ENCODE results near the gene GRIP2. TPM values are rescaled to one million over a fixed set of nuclear protein-coding genes. Genes with fewer than 3 reads are reported as not detected.

GRIP2 gene
- total RNA-seq, 6 donors from 2014 or later: 0.33 to 1.0 (median 0.59) TPM

DNA sequence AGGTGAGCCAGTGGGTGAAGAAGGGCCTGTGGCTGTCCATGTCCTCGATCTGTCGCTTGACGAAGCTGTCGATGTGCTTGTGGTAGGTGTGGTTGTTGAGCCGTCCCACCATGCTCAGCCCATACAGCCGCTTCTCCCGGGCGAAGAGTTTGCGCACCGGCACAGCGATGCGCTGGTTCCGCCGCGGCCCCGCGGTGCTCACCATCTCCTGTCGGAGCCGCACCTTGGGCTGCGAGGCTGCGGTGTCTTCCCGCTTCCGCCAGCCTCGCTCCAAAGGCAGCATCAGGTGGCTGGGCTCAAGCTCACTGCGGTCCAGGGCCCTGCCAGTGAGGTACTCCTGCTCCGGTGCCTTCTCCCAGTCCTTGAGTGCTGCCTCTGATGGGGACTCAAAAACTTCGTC lies 34.0 kb upstream of the GRIP2 start:
- TF ChIP-seq EP300 (IDR thresholded peaks at IDR 0.05): no peak
- TF ChIP-seq, protein P1, sequence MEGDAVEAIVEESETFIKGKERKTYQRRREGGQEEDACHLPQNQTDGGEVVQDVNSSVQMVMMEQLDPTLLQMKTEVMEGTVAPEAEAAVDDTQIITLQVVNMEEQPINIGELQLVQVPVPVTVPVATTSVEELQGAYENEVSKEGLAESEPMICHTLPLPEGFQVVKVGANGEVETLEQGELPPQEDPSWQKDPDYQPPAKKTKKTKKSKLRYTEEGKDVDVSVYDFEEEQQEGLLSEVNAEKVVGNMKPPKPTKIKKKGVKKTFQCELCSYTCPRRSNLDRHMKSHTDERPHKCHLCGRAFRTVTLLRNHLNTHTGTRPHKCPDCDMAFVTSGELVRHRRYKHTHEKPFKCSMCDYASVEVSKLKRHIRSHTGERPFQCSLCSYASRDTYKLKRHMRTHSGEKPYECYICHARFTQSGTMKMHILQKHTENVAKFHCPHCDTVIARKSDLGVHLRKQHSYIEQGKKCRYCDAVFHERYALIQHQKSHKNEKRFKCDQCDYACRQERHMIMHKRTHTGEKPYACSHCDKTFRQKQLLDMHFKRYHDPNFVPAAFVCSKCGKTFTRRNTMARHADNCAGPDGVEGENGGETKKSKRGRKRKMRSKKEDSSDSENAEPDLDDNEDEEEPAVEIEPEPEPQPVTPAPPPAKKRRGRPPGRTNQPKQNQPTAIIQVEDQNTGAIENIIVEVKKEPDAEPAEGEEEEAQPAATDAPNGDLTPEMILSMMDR (IDR thresholded peaks at IDR 0.05): no peak
- no peak for TF ChIP-seq POLR2AphosphoS5 (IDR thresholded peaks at IDR 0.05)
- no peak for TF ChIP-seq POLR2A (IDR thresholded peaks at IDR 0.05)
- Histone ChIP-seq H3K27me3 (no peaks in the 10 kb centered on the region), H3K36me3 (no peaks in the 10 kb centered on the region), H3K9me3 (no peaks in the 10 kb centered on the region), H3K4me3 (no peak overlapping the region), H3K27ac (no peak overlapping the region), H3K4me1 (no peaks in the 10 kb centered on the region)
- no peak for DNase-seq
- ATAC-seq (ENCODE audit: low FRiP score in 2 of 2): no peak
- 83 to 87% methylated on average over 18 to 27 of the region's 27 CpGs for WGBS, 2 donors

DNA sequence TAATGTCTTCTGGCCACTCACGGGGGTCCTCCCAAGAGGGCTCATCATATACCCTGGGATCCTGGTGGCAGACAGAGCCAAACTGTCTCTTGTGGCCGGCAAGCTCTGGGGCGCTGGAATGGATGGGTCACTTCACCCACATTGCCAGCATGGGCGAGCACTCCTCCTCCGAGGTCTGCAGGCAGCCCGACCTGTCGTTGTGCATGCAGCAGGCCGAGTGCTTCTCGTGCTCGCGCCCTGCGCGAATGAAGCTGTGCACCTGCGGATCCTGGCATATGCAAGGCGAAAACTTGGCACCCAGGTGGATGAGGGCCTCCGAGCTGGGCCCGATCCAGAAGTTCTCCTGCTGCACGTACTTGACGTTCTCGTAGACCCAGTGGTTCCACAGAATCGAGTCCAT lies 33.6 kb upstream of the GRIP2 start:
- Histone ChIP-seq H3K4me3 (no peak overlapping the region), H3K27me3 (no peaks in the 10 kb centered on the region), H3K4me1 (no peaks in the 10 kb centered on the region), H3K36me3 (no peaks in the 10 kb centered on the region), H3K9me3 (no peaks in the 10 kb centered on the region), H3K27ac (no peak overlapping the region)
- 85 to 90% methylated on average over 4 to 19 of the region's 21 CpGs for WGBS, 2 donors
- TF ChIP-seq POLR2A (IDR thresholded peaks at IDR 0.05): no peak
- no peak for TF ChIP-seq POLR2AphosphoS5 (IDR thresholded peaks at IDR 0.05)
- TF ChIP-seq, protein P1 (IDR thresholded peaks at IDR 0.05): no peak
- TF ChIP-seq EP300 (IDR thresholded peaks at IDR 0.05): no peak
- no peak for DNase-seq
- no peak for ATAC-seq (ENCODE audit: low FRiP score in 2 of 2)

DNA sequence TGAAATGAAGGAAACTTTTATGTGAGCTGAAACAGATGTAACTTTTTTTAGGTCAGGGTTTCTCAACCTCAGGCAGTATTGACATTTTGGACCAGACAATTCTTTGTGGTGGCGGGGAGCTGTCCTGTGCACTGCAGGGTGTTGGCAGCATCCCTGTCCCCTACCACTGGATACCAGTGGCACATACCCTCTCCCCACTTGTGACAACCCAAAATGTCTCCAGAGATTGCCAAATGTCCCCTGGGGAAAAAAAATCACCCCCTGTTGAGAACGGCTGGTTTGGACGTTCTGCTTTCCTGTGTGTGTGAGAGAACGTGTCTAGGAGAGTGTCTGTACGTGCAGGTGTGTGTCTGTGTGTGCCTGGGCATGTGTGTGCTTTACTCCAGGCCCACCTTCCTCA lies 30.7 kb upstream of the GRIP2 start:
- Histone ChIP-seq H3K27ac (peak overlapping the region in 3 of 4 donors; percentile 18 to 60 (median 30)), H3K4me1 (no peaks in the 10 kb centered on the region)
- 53 to 64% methylated on average over 5 of the region's 5 CpGs for WGBS, 2 donors

DNA sequence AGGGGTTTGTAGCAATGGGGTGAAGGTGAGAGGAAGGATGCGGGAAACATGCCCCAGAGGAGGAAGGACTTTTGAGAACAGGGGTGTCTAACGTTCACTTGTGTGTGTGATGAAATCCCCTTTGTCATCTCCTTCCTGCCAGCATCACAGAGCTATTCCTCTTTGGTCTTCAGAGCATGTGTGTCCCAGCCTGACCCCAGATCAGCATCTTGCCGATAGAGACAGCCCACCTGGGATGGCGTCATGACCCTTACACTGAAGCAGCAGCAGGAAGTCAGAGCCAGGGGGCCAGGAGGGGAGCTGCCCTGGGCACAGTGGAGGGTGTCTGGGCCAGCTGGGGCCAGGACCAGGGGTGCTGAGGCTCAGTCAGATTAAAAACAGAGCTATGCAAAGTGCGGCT lies 29.9 kb upstream of the GRIP2 start:
- 24 to 28% methylated on average over 5 of the region's 5 CpGs for WGBS, 2 donors
- no peak for DNase-seq
- no peak overlapping the region for H3K4me3 ChIP-seq
- H3K27ac ChIP-seq: peak overlapping the region in 3 of 4 donors; percentile 53 to 60 (median 53)
- TF ChIP-seq POLR2A (IDR thresholded peaks at IDR 0.05) (no peak), EP300 (IDR thresholded peaks at IDR 0.05) (no peak), POLR2AphosphoS5 (IDR thresholded peaks at IDR 0.05) (no peak)
- TF ChIP-seq, protein P1 (IDR thresholded peaks at IDR 0.05): no peak
- H3K36me3 ChIP-seq: no peaks in the 10 kb centered on the region
- no peaks in the 10 kb centered on the region for H3K27me3 ChIP-seq
- no peaks in the 10 kb centered on the region for H3K9me3 ChIP-seq
- H3K4me1 ChIP-seq: no peaks in the 10 kb centered on the region
- ATAC-seq (ENCODE audit: low FRiP score in 2 of 2): no peak

More for the DNA sequence above, 30.7 kb upstream of the GRIP2 start:
- no peak for DNase-seq
- H3K36me3 ChIP-seq: no peaks in the 10 kb centered on the region
- H3K9me3 ChIP-seq: no peaks in the 10 kb centered on the region
- H3K27me3 ChIP-seq: no peaks in the 10 kb centered on the region
- ATAC-seq (ENCODE audit: low FRiP score in 2 of 2): no peak
- TF ChIP-seq, protein P1 (IDR thresholded peaks at IDR 0.05): no peak
- no peak for TF ChIP-seq POLR2AphosphoS5 (IDR thresholded peaks at IDR 0.05)
- TF ChIP-seq POLR2A (IDR thresholded peaks at IDR 0.05): no peak
- no peak for TF ChIP-seq EP300 (IDR thresholded peaks at IDR 0.05)
- no peak overlapping the region for H3K4me3 ChIP-seq

DNA sequence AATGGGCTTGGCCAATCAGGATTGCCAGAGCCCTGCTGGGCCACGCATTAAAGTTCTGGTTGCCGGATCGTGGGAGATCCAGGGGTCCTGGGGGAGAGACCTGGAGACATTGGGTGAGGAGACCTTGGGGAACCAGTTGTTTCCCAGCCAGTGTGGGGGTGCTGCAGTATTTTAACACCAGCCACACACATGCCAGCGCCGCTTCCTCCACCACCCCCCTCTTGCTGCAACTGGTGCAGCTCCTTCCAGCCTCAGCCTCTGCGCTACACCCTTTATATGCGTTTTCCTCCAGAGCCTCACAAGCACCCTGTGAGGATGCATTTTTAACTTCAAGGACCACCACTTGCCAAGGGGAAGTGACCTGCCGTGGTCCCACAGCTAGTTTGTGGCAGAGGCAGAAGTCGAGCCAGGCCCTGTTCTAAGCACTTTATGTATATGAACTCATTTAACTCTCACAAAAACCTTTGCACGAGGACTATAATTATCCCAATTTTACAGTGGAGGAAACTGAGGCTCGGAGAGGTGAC lies 29.4 kb upstream of the GRIP2 start:
- no peak overlapping the region for H3K4me3 ChIP-seq
- DNase-seq (no peak), ATAC-seq (ENCODE audit: low FRiP score in 2 of 2) (no peak)
- 64% methylated on average over 11 of the region's 11 CpGs for WGBS, 2 donors
- no peaks in the 10 kb centered on the region for H3K36me3 ChIP-seq
- H3K9me3 ChIP-seq: no peaks in the 10 kb centered on the region
- H3K27me3 ChIP-seq: no peaks in the 10 kb centered on the region
- no peak for TF ChIP-seq EP300 (IDR thresholded peaks at IDR 0.05)
- no peak for TF ChIP-seq POLR2A (IDR thresholded peaks at IDR 0.05)
- TF ChIP-seq POLR2AphosphoS5 (IDR thresholded peaks at IDR 0.05): no peak
- TF ChIP-seq, protein P1 (IDR thresholded peaks at IDR 0.05): no peak
- peak overlapping the region in 1 of 4 donors; percentile 53 for H3K27ac ChIP-seq
- H3K4me1 ChIP-seq: no peaks in the 10 kb centered on the region
